HCT116 (cell line): Measurements from ENCODE around the gene MXRA5. TPM values are rescaled to one million over a fixed set of nuclear protein-coding genes. Genes with fewer than 3 reads are reported as not detected.

Experiments used
- ATAC-seq: fragments of 200-7000 bp; cut with Tn5 transposase; 2 replicates; pipeline ENCODE4 v1.9.1; 2020; ENCODE audit warnings: mild to moderate bottlenecking, moderate library complexity
- BruUV-seq: library from RNA; stranded (reverse); fragments of 400-500 nt; replicated peaks from 2 replicates; lab custom pipeline; 2021; lab: Mats Ljungman, UMichigan
- CTCF ChIA-PET: fragments of 300-600 bp; sonication (Branson Sonifier 250); formaldehyde crosslinking; loops from one replicate; lab custom pipeline; 2021; ENCODE audit warnings: antibody characterized with exemption; lab: Charles Lee
- POLR2A ChIA-PET: fragments of 300-600, 350-600 bp; sonication (Branson Sonifier 250); formaldehyde crosslinking; loops from one replicate; lab custom pipeline; 2021; ENCODE audit warnings: antibody characterized with exemption; lab: Charles Lee
- RAD21 ChIA-PET, 2 experiments: fragments of 300-600 bp; sonication (Branson Sonifier 250); formaldehyde crosslinking; loops; one replicate each; lab custom pipeline; 2023; ENCODE audit warnings: low total read pairs in 2 of 2; ENCODE audit not compliant: uncharacterized antibody in 2 of 2, unreplicated experiment in 2 of 2, low non-redundant PET in 1 of 2; lab: Charles Lee
- DNase-seq: peaks from one replicate; pipeline ENCODE4 v3.0.0-alpha.2; 2010; ENCODE audit warnings: low read depth, low spot score
- H2AFZ ChIP-seq: fragments of 200-600 bp; shearing (Covaris generic), sonication (generic); 2 replicates; pipeline ENCODE4 v1.6.1; 2017; ENCODE audit warnings: low read depth, mixed run types, mixed read lengths, antibody characterized with exemption, low read length; ENCODE audit not compliant: poor library complexity, severe bottlenecking
- H3K27ac ChIP-seq: 2 replicates; pipeline ENCODE4 v1.5.1; 2012; ENCODE audit warnings: low read depth, low read length
- H3K27me3 ChIP-seq: fragments of 200-600 bp; sonication (generic); 2 replicates; pipeline ENCODE4 v1.6.1; 2016; ENCODE audit warnings: mixed run types, low read length, mixed read lengths; ENCODE audit not compliant: insufficient read depth
- H3K36me3 ChIP-seq, 2 experiments: fragments of 200-500 bp in 1 of 2; fragments of 200-600 bp in 1 of 2; sonication (Bioruptor generic) in 1 of 2; sonication (generic) in 1 of 2; 2 replicates each; pipeline versions ENCODE4 v1.5.1 to v1.6.1; 2014 to 2016; ENCODE audit warnings: low read length in 2 of 2, inconsistent platforms in 1 of 2, mixed read lengths in 1 of 2, mixed run types in 1 of 2; ENCODE audit not compliant: insufficient read depth in 2 of 2, control insufficient read depth in 1 of 2
- H3K4me1 ChIP-seq, 2 experiments: fragments of 200-600 bp in 1 of 2; sonication (generic) in 1 of 2; 2 replicates each; pipeline versions ENCODE4 v1.5.1 to v1.6.1; 2012 to 2017; ENCODE audit warnings: low read length in 2 of 2, inconsistent platforms in 1 of 2, mild to moderate bottlenecking in 1 of 2, mixed read lengths in 1 of 2, mixed run types in 1 of 2, moderate library complexity in 1 of 2; ENCODE audit not compliant: insufficient read depth in 2 of 2, control insufficient read depth in 1 of 2
- H3K4me2 ChIP-seq: fragments of 200-600 bp; sonication (generic); 2 replicates; pipeline ENCODE4 v1.6.1; 2017; ENCODE audit warnings: mixed run types, low read length, mixed read lengths
- H3K4me3 ChIP-seq, 2 experiments: fragments of 200-600 bp in 1 of 2; sonication (generic) in 1 of 2; replicated peaks in 1 of 2; 2 replicates each; pipeline ENCODE4 v1.5.1; 2011 to 2016; ENCODE audit warnings: low read length in 2 of 2, control low read depth in 1 of 2, low read depth in 1 of 2, mild to moderate bottlenecking in 1 of 2, mixed read lengths in 1 of 2, mixed run types in 1 of 2
- H3K79me2 ChIP-seq: fragments of 200-600 bp; sonication (generic); 2 replicates; pipeline ENCODE4 v1.6.1; 2017; ENCODE audit warnings: mild to moderate bottlenecking, mixed run types, low read length, moderate library complexity, mixed read lengths; ENCODE audit not compliant: insufficient read depth
- H3K9ac ChIP-seq: fragments of 200-600 bp; sonication (generic); 2 replicates; pipeline ENCODE4 v1.6.1; 2016; ENCODE audit warnings: low read length, mixed read lengths
- H3K9me2 ChIP-seq: fragments of 200-600 bp; sonication (generic), shearing (Covaris generic); 2 replicates; pipeline ENCODE4 v1.6.1; 2017; ENCODE audit warnings: mixed run types, mild to moderate bottlenecking, moderate library complexity; ENCODE audit not compliant: insufficient read depth
- H3K9me3 ChIP-seq, 2 experiments: fragments of 200-500 bp in 1 of 2; fragments of 200-600 bp in 1 of 2; sonication (Bioruptor generic) in 1 of 2; sonication (generic) in 1 of 2; 2 replicates each; pipeline ENCODE4 v1.6.1; 2014 to 2017; ENCODE audit warnings: low read length in 2 of 2, mixed read lengths in 2 of 2, inconsistent platforms in 1 of 2, low read depth in 1 of 2, mild to moderate bottlenecking in 1 of 2, mixed run types in 1 of 2, moderate library complexity in 1 of 2; ENCODE audit not compliant: control insufficient read depth in 1 of 2, insufficient read depth in 1 of 2
- H4K20me1 ChIP-seq: fragments of 200-600 bp; sonication (generic), shearing (Covaris generic); 2 replicates; pipeline ENCODE4 v1.6.1; 2017; ENCODE audit warnings: mixed run types, mild to moderate bottlenecking, moderate library complexity; ENCODE audit not compliant: insufficient read depth
- CBX3 ChIP-seq: IDR thresholded peaks from 2 replicates; pipeline ENCODE4 v1.6.1; 2012; ENCODE audit warnings: low read depth
- ELF1 ChIP-seq: IDR thresholded peaks from 2 replicates; pipeline ENCODE4 v1.6.1; 2012; ENCODE audit warnings: low read depth, borderline replicate concordance
- EZH2phosphoT487 ChIP-seq: fragments of 200-600 bp; IDR thresholded peaks from 2 replicates; pipeline ENCODE4 v1.6.1; 2018; ENCODE audit warnings: antibody characterized with exemption, borderline replicate concordance
- FOSL1 ChIP-seq: IDR thresholded peaks from 2 replicates; pipeline ENCODE4 v1.6.1; 2012; ENCODE audit warnings: low read depth
- POLR2A ChIP-seq: IDR thresholded peaks from 2 replicates; pipeline ENCODE4 v1.7.0; 2011; ENCODE audit warnings: borderline replicate concordance; ENCODE audit not compliant: insufficient read depth, insufficient read length; ENCODE audit errors: extremely low read depth
- POLR2AphosphoS5 ChIP-seq: IDR thresholded peaks from 2 replicates; pipeline ENCODE4 v1.6.1; 2011; ENCODE audit warnings: mild to moderate bottlenecking, low read depth, low read length, moderate library complexity
- RAD21 ChIP-seq: IDR thresholded peaks from 2 replicates; pipeline ENCODE4 v1.6.1; 2012; ENCODE audit warnings: low read depth, mild to moderate bottlenecking
- SP1 ChIP-seq: IDR thresholded peaks from 2 replicates; pipeline ENCODE4 v1.6.1; 2012; ENCODE audit warnings: low read depth
- SRF ChIP-seq: IDR thresholded peaks from 2 replicates; pipeline ENCODE4 v1.6.1; 2012; ENCODE audit warnings: low read depth
- TCF7L2 ChIP-seq: IDR thresholded peaks from 2 replicates; pipeline ENCODE4 v1.7.0; 2011; ENCODE audit warnings: borderline replicate concordance, inconsistent platforms; ENCODE audit not compliant: insufficient read depth, insufficient read length; ENCODE audit errors: extremely low read depth
- ZNF274 ChIP-seq: fragments of 200-500 bp; sonication (Bioruptor generic); IDR thresholded peaks from 2 replicates; pipeline ENCODE4 v1.6.1; 2014; ENCODE audit warnings: mild to moderate bottlenecking, low read depth, low read length, inconsistent platforms
- intact Hi-C: fragments of 100-400 bp; cut with micrococcal nuclease; formaldehyde crosslinking; loops from 2 replicates; pipeline ENCODE4 v1.10.0; 2022
- total RNA-seq: library from RNA; stranded (reverse); gene quantifications from one replicate; pipeline ENCODE4 v1.2.1, GENCODE V29; 2021; ENCODE audit not compliant: unreplicated experiment
- TF ChIP-seq, protein P1 (sequence below): IDR thresholded peaks from 2 replicates; pipeline ENCODE4 v1.6.1; 2012
- TF ChIP-seq, protein P2 (sequence below): IDR thresholded peaks from 2 replicates; pipeline ENCODE4 v1.6.1; 2011; ENCODE audit warnings: mild to moderate bottlenecking, low read length, moderate library complexity; ENCODE audit not compliant: insufficient replicate concordance; ENCODE audit errors: extremely low read depth
- TF ChIP-seq, protein P3 (sequence below): IDR thresholded peaks from 2 replicates; pipeline ENCODE4 v1.6.1; 2012
- TF ChIP-seq, protein P4 (sequence below), 3 experiments: fragments of 200-600 bp in 1 of 3; sonication (generic) in 1 of 3; IDR thresholded peaks in 2 of 3; conservative IDR thresholded peaks in 1 of 3; 2 replicates each; pipeline ENCODE4 v1.5.1; 2012 to 2017; ENCODE audit warnings: low read depth in 2 of 3, low read length in 2 of 3, antibody characterized with exemption in 1 of 3, borderline replicate concordance in 1 of 3, control low read depth in 1 of 3, mild to moderate bottlenecking in 1 of 3, mixed read lengths in 1 of 3, mixed run types in 1 of 3, moderate library complexity in 1 of 3; ENCODE audit not compliant: insufficient read depth in 1 of 3

MXRA5 gene
- total RNA-seq, 1 experiment from 2014 or later, result 0.02 TPM

DNA sequence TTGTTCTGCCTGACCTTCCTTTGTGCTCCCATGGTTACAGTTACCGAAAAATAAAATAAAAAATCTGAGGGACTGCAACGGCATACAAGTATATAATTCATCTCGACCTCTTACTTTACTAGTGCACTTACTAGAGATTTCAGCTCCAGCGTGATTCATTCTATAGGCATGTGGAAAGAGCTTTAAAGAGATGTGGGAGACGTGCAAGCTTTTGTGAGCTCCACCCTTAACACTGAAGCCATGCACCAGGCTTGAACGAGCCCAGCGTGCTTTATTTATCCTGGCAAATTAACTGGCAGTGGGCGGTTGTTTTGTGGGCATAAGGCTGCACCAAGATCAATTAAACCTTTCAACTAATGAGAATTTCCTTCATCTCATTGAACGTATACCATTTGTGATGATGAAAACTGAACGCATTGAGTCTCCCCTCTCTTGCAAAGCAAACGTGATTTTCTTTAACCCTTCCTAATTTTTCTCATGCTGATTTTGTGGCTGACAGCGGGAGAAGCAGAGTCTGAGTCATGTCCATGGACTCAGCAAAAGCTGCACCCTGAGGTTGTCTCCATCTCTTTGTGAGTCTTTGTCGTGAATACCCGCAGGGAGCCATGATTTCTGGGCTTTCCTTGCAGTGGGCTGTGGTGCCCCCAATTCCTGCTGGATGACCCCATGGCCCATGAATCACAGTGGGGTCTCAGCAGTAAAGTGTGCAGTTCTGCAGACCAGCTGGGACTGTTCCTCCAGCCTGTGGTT is 60.1 kb downstream of the MXRA5 start:
- ChIA-PET POLR2A (no interaction called here), CTCF (no interaction called here), RAD21 (no interaction called here)
- Histone ChIP-seq H4K20me1 (no peaks in the 10 kb centered on the region), H3K4me1 (peaks cover 0 to 13% of the 10 kb centered on the region in 2 experiments; a peak in 2 of 4 replicates), H3K4me3 (peak overlapping the region; percentile 13 to 48), H3K9me3 (no peaks in the 10 kb centered on the region), H3K9me2 (no peaks in the 10 kb centered on the region), H3K4me2 (peak overlapping the region; percentile 70), H3K27ac (0 out of 2 replicates have a peak overlapping the region, but pooled peaks have one; percentile 26), H3K27me3 (no peaks in the 10 kb centered on the region), H3K9ac (no peak overlapping the region), H2AFZ (peak overlapping the region; percentile 74), H3K79me2 (no peaks in the 10 kb centered on the region), H3K36me3 (no peaks in the 10 kb centered on the region)
- BruUV-seq, result no TSS peak
- DNase-seq (peak; percentile 31), ATAC-seq (peak; percentile 82)
- TF ChIP-seq, protein P1, sequence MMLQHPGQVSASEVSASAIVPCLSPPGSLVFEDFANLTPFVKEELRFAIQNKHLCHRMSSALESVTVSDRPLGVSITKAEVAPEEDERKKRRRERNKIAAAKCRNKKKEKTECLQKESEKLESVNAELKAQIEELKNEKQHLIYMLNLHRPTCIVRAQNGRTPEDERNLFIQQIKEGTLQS, result no peak
- TF ChIP-seq CBX3 (no peak), RAD21 (no peak), POLR2A (no peak), TCF7L2 (no peak), FOSL1 (peak; percentile 25; the same call in 1 of the 2 replicates), ZNF274 (no peak), SRF (no peak), ELF1 (no peak), POLR2AphosphoS5 (no peak), SP1 (peak; percentile 10; the same call in 1 of the 2 replicates), EZH2phosphoT487 (no peak)
- TF ChIP-seq, protein P2, sequence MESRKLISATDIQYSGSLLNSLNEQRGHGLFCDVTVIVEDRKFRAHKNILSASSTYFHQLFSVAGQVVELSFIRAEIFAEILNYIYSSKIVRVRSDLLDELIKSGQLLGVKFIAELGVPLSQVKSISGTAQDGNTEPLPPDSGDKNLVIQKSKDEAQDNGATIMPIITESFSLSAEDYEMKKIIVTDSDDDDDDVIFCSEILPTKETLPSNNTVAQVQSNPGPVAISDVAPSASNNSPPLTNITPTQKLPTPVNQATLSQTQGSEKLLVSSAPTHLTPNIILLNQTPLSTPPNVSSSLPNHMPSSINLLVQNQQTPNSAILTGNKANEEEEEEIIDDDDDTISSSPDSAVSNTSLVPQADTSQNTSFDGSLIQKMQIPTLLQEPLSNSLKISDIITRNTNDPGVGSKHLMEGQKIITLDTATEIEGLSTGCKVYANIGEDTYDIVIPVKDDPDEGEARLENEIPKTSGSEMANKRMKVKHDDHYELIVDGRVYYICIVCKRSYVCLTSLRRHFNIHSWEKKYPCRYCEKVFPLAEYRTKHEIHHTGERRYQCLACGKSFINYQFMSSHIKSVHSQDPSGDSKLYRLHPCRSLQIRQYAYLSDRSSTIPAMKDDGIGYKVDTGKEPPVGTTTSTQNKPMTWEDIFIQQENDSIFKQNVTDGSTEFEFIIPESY, result no peak
- TF ChIP-seq, protein P3, sequence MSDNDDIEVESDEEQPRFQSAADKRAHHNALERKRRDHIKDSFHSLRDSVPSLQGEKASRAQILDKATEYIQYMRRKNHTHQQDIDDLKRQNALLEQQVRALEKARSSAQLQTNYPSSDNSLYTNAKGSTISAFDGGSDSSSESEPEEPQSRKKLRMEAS, result no peak
- TF ChIP-seq, protein P4, sequence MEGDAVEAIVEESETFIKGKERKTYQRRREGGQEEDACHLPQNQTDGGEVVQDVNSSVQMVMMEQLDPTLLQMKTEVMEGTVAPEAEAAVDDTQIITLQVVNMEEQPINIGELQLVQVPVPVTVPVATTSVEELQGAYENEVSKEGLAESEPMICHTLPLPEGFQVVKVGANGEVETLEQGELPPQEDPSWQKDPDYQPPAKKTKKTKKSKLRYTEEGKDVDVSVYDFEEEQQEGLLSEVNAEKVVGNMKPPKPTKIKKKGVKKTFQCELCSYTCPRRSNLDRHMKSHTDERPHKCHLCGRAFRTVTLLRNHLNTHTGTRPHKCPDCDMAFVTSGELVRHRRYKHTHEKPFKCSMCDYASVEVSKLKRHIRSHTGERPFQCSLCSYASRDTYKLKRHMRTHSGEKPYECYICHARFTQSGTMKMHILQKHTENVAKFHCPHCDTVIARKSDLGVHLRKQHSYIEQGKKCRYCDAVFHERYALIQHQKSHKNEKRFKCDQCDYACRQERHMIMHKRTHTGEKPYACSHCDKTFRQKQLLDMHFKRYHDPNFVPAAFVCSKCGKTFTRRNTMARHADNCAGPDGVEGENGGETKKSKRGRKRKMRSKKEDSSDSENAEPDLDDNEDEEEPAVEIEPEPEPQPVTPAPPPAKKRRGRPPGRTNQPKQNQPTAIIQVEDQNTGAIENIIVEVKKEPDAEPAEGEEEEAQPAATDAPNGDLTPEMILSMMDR (IDR thresholded peaks at IDR 0.05 in 2 of 3, conservative IDR thresholded peaks at IDR 0.05 in 1 of 3; ENCODE audit: borderline replicate concordance in 1 of 3, insufficient read depth in 1 of 3, low read depth in 2 of 3, low read length in 2 of 3), result no peak
- intact Hi-C loops, result no loop called here
